SKM-1 treated with dmso at 0.1 percent for 144 hours (cell line): ENCODE measurements around the gene ATG9B.

ENCODE experiments used
- DNase-seq: peaks from one replicate; lab custom pipeline; 2025; ENCODE audit not compliant: unreplicated experiment; lab: John Stamatoyannopoulos, UW

The ATG9B gene

GRCh38 chr7:150971242-150972022, 52.9 kb downstream of the ATG9B start:
- no peak for DNase-seq

- no peak for DNase-seq
Measured at GRCh38 chr7:150970424-150970823, 53.9 kb downstream of the ATG9B start.

GRCh38 chr7:150969475-150969874, 54.8 kb downstream of the ATG9B start:
- DNase-seq = no peak

- no peak for DNase-seq
Measured at GRCh38 chr7:150968734-150969372, 55.4 kb downstream of the ATG9B start.

- DNase-seq = no peak
Measured at GRCh38 chr7:150968056-150968733, 56.1 kb downstream of the ATG9B start.

GRCh38 chr7:150967349-150967748, 56.9 kb downstream of the ATG9B start:
- no peak for DNase-seq

- DNase-seq = no peak
Measured at GRCh38 chr7:150966002-150966401, 58.3 kb downstream of the ATG9B start.

- no peak for DNase-seq
Measured at GRCh38 chr7:150965273-150965830, 58.9 kb downstream of the ATG9B start.
